DLD1 (cell line): ENCODE measurements around the gene ZBED1.
"Not testable (repeated sequence)": the region's sequence is repeated elsewhere in the genome, so short reads cannot be mapped to it uniquely, and the experiment has no call there.

ENCODE experiments used
- in situ Hi-C: cut with HindIII; loops from 2 replicates; pipeline ENCODE4 v1.10.0; 2017; ENCODE audit warnings: low sequenced_read_pairs

ZBED1 gene

GRCh38 chrX:2457289-2458133, 43.3 kb downstream of the ZBED1 start:
- in situ Hi-C loops, result no loop called here

- in situ Hi-C loops, result not testable (repeated sequence)
These were observed 44.7 kb downstream of the ZBED1 start for GRCh38 chrX:2456091-2456490.

- in situ Hi-C loops, result not testable (repeated sequence)
These were observed 46.2 kb downstream of the ZBED1 start for GRCh38 chrX:2454620-2455019.

GRCh38 chrX:2452799-2453198, 48.0 kb downstream of the ZBED1 start:
- in situ Hi-C loops, result no loop called here

DNA sequence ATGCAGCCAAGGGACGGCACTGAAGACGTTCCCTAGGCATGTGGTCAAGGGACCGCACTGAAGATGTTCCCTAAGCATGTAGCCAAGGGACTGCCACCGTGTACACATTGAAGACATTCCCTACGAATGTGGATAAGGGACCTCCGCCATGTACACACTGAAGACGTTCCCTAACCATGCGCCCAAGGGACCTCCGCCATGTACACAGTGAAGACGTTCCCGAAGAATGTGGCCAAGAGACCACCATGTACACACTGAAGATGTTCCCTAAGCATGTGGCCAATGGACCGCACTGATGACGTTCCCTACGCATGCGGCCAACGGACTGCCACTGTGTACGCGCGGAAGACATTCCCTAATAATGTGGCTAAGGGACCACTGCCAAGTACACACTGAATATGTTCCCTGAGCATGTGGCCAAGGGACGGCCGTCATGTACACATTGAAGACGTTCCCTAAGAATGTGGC, 48.4 kb downstream of the ZBED1 start:
- in situ Hi-C loops, result no loop called here

GRCh38 chrX:2451501-2452316, 49.1 kb downstream of the ZBED1 start:
- in situ Hi-C loops, result no loop called here

DNA sequence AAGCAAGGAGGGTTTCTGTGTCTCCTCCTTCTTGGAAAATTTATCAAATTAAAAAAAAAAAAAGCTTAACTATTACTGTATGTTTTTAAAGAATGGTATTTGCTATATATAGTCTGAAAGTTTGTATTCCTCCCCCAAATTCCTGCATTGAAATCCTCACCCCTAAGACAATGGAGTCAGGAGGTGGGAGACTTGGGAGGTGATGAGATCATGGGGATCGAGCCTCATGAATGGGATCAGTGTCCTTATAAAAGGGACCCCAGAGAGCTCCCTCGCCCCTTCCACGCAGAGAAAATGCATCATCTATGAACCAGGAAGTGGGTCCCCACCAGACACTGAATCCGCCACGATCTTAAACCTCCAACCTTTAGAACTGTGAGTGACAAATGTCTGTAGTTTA, 50.1 kb downstream of the ZBED1 start:
- in situ Hi-C loops, result no loop called here

- in situ Hi-C loops, result no loop called here
These were observed 51.5 kb downstream of the ZBED1 start for GRCh38 chrX:2449135-2449886.

DNA sequence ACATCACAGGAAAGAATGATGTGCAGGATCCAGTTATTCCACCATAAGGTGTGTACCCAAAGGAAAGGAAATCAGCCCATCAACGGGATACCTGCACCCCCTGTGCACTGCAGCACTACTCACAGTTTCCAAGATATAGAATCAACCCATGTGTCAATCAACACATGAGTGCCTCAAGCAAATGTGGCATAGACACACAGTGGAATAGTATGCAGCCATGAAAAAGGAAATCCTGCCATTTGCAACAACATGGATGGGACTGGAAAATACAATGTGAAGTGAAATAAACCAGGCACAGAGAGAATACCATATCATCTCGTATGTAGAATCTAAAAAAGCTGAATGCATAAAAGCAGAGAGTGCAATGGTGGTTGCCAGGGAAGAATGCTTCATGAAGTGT, 53.3 kb downstream of the ZBED1 start:
- in situ Hi-C loops, result no loop called here

DNA sequence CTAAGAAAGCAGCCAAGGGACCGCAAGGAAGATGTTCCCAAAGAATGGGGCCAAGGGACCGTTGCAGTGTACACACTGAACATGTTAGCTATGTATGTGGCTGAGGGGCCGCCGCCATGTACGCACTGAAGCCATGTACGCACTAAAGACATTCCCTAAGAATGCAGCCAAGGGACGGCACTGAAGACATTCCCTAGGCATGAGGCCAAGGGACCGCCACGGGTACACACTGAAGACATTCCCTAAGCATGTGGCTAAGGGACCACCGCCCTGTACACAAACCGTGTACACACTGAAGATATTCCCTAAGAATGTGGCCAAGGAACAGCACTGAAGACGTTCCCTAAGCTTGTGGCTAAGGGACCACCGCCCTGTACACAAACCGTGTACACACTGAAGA, 54.0 kb downstream of the ZBED1 start:
- in situ Hi-C loops, result no loop called here

DNA sequence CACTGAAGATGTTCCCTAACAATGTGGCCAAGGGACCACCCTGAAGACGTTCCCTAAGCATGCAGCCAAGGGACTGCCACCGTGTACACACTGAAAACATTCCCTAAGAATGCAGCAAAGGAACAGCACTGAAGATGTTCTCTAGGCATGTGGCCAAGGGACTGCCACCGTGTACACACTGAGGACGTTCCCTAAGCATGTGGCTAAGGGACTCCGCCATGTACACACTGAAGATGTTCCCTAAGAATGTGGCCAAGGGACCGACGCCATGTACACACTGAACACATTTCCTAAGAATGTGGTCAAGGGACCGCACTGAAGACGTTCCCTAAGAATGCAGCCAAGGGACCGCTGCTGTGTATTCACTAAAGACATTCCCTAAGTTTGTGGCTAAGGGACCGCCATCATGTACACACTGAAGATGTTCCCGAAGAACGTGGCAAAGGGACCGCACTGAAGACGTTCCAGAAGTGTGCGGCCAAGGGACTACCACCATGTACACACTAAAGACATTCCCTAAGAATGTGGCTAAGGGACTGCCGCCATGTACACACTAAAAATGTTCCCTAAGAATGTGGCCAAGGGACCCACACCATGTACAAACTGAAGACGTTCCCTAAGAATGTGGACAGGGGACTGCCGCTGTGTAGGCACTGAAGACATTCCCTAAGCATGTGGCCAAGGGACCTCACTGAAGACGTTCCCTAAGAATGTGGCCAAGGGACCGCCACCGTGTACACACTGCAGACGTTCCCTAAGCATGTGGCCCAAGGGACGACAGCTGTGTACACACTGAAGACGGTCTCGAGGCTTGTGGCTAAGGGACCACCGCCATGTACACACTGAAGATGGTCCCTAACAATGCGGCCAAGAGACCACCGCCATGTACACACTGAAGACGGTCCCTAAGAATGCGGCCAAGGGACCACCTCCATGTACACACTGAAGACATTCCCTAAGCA, 54.8 kb downstream of the ZBED1 start:
- in situ Hi-C loops, result no loop called here

DNA sequence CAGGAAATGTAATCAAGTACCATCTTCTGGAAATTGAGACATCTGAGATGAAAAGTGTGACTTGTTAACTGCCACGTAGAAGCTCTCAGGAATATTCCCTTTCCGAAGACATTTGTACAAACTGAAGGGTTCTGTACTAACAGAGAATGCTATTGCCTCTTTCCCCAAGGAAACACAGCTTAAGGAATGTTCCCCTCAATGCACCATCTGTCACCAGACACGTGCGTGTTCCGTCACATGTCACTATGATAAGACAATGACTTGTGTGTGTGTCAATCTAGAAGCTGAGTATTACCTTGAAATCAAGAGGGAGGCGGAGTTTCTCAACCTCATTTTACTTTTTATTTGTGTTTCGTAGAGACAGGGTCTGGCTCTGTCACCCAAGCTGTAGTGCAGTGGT, 58.1 kb downstream of the ZBED1 start:
- in situ Hi-C loops, result no loop called here

DNA sequence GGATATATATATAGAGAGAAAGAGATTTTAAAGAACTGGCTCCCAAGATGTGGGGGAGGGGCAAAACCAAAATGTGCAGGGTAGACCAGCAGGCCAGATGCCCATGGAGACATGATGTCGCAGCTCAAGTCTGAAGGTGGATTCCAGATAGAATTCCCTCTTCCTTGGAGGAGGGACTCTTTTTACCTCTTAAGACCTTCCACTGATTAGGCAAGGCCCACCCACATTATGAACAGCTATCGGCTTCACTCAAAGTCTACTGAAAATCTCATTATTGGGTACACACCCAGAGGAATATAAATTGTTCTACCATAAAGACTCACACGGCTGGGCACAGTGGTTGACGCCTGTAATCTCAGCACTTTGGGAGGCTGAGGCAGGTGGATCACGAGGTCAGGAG, 59.3 kb downstream of the ZBED1 start:
- in situ Hi-C loops, result no loop called here

- in situ Hi-C loops, result no loop called here
These were observed 61.2 kb downstream of the ZBED1 start for GRCh38 chrX:2439613-2440012.
